Spleen (tissue), 7 donors: Measurements from ENCODE around the gene SLC35F3.

ENCODE experiments used
- POLR2A ChIP-seq, 3 donors: fragments of 450-650 bp; IDR thresholded peaks; one replicate each; pipeline ENCODE4 v1.5.1; 2017; ENCODE audit warnings: antibody characterized with exemption in 3 of 3, mild to moderate bottlenecking in 1 of 3
- POLR2AphosphoS5 ChIP-seq, 3 donors: sonication (generic); formaldehyde crosslinking; IDR thresholded peaks; one replicate each; pipeline ENCODE4 v1.5.1; 2017; ENCODE audit warnings: antibody characterized with exemption in 3 of 3
- TF ChIP-seq, protein P1 (sequence below), 11 experiments: fragments of 200-600 bp in 7 of 11; fragments of 450-650 bp in 4 of 11; sonication (generic) in 4 of 11; IDR thresholded peaks in 8 of 11; conservative IDR thresholded peaks in 3 of 11; 1 replicate in 7 of 11; 2 replicates in 4 of 11; pipeline versions ENCODE4 v1.4.0 to v1.8.0; 2016 to 2021; ENCODE audit warnings: antibody characterized with exemption in 11 of 11, inconsistent platforms in 4 of 11, mild to moderate bottlenecking in 1 of 11
- donor health status: DM: no; HTN: no; CAD: no; lungs with moderate emphysema.
- donor health status: DM: no; HTN: no; CAD: no.
- donor health status: DM: no; HTN: no; CAD: no.

DNA sequence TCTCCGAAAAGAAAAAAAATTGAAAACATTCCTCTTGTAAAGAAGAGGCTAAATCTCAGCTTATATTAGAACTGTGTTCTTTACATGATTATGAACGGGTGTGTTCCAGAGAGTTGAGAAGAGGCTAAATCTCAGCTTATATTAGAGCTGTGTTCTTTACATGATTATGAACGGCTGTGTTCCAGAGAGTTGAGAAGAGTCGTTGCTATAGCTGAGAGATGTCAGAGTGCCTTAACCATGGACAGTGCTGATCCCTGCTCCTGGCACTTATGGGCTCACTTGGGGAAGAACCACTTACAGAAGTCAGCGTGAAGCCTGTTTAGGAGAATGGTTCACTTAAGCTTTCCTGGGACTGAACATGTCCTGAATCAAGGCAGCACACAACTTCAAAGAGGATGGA lies 35.0 kb downstream of the SLC35F3 start:
- TF ChIP-seq, protein P1, sequence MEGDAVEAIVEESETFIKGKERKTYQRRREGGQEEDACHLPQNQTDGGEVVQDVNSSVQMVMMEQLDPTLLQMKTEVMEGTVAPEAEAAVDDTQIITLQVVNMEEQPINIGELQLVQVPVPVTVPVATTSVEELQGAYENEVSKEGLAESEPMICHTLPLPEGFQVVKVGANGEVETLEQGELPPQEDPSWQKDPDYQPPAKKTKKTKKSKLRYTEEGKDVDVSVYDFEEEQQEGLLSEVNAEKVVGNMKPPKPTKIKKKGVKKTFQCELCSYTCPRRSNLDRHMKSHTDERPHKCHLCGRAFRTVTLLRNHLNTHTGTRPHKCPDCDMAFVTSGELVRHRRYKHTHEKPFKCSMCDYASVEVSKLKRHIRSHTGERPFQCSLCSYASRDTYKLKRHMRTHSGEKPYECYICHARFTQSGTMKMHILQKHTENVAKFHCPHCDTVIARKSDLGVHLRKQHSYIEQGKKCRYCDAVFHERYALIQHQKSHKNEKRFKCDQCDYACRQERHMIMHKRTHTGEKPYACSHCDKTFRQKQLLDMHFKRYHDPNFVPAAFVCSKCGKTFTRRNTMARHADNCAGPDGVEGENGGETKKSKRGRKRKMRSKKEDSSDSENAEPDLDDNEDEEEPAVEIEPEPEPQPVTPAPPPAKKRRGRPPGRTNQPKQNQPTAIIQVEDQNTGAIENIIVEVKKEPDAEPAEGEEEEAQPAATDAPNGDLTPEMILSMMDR (IDR thresholded peaks at IDR 0.05 in 8 of 11, conservative IDR thresholded peaks at IDR 0.05 in 3 of 11) = no peak
- TF ChIP-seq POLR2AphosphoS5 (IDR thresholded peaks at IDR 0.05) (no peak), POLR2A (IDR thresholded peaks at IDR 0.05) (no peak)
